ENCODE results near the gene EMC1. TPM values are rescaled to one million over a fixed set of nuclear protein-coding genes. Genes with fewer than 3 reads are reported as not detected.
"Not testable (repeated sequence)": the region's sequence is repeated elsewhere in the genome, so short reads cannot be mapped to it uniquely, and the experiment has no call there.

EMC1 gene
- total RNA-seq, 4 donors from 2014 or later = 32.8 to 54.1 (median 43.0) TPM

DNA sequence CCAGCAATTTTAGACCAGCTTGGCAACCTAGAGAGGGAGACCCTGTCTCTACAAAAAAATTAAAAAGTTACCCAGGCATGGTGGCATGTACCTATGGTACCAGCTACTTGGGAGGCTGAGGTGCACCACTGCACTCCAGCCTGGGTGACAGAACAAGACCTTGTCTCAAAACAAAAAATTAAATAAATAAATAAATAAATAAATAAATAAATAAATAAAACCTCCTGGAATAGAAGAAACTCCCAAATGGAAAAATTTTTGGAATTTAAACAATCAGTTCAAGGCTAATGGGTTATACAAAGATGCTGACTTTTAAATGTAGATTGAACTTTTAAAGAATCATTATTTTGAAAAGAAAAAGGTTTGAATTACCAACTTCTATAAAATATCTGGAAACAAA, 63.5 kb downstream of the EMC1 start:
- TF ChIP-seq POLR2A (IDR thresholded peaks at IDR 0.05) = no peak
- TF ChIP-seq CTCF (IDR thresholded peaks at IDR 0.05) = no peak
- no peaks in the 10 kb centered on the region for H3K27me3 ChIP-seq
- no peaks in the 10 kb centered on the region for H3K4me1 ChIP-seq
- intact Hi-C loops (cut with DNase I) = no loop called here
- no peak overlapping the region for H3K4me3 ChIP-seq (replicated peaks in 1 of 3)
- no peak overlapping the region for H3K27ac ChIP-seq
- peaks cover 64 to 68% of the 10 kb centered on the region in 2 donors for H3K36me3 ChIP-seq
- no peaks in the 10 kb centered on the region for H3K9me3 ChIP-seq
- DNase-seq = no peak

GRCh38 chr1:19186001-19186400, 65.3 kb downstream of the EMC1 start:
- intact Hi-C loops (cut with DNase I) = no loop called here
- TF ChIP-seq POLR2A (IDR thresholded peaks at IDR 0.05) (no peak), CTCF (IDR thresholded peaks at IDR 0.05) (no peak)
- Histone ChIP-seq H3K27me3 (no peaks in the 10 kb centered on the region), H3K36me3 (peaks cover 61% of the 10 kb centered on the region in 2 donors), H3K4me3 (replicated peaks in 1 of 3) (no peak overlapping the region), H3K27ac (no peak overlapping the region), H3K9me3 (no peaks in the 10 kb centered on the region), H3K4me1 (no peaks in the 10 kb centered on the region)
- no peak for DNase-seq
- WGBS, 2 donors = 86 to 93% methylated on average over 2 of the region's 2 CpGs

GRCh38 chr1:19182223-19182622, 69.1 kb downstream of the EMC1 start:
- Histone ChIP-seq H3K9me3 (no peaks in the 10 kb centered on the region), H3K27me3 (no peaks in the 10 kb centered on the region), H3K27ac (no peak overlapping the region), H3K36me3 (peaks cover 57 to 63% of the 10 kb centered on the region in 2 donors), H3K4me1 (peaks cover 0 to 7% of the 10 kb centered on the region in 2 donors), H3K4me3 (replicated peaks in 1 of 3) (no peak overlapping the region)
- intact Hi-C loops (cut with DNase I) = no loop called here
- WGBS, 2 donors = 96 to 98% methylated on average over 5 of the region's 5 CpGs
- no peak for DNase-seq
- no peak for TF ChIP-seq CTCF (IDR thresholded peaks at IDR 0.05)
- TF ChIP-seq POLR2A (IDR thresholded peaks at IDR 0.05) = no peak

GRCh38 chr1:19180265-19180657, 71.1 kb downstream of the EMC1 start:
- H3K4me1 ChIP-seq; DNase-seq; H3K4me3 ChIP-seq (replicated peaks in 1 of 3); H3K9me3 ChIP-seq; H3K27me3 ChIP-seq; intact Hi-C loops (cut with DNase I): not testable (repeated sequence)
- Histone ChIP-seq H3K27ac (peak overlapping the region in 1 of 3 donors; percentile 27), H3K36me3 (peaks cover 56 to 61% of the 10 kb centered on the region in 2 donors)
- WGBS, 2 donors = 92 to 93% methylated on average over 8 of the region's 8 CpGs

GRCh38 chr1:19179597-19180264, 71.6 kb downstream of the EMC1 start:
- Histone ChIP-seq H3K27me3 (no peaks in the 10 kb centered on the region), H3K9me3 (no peaks in the 10 kb centered on the region), H3K4me1 (peaks cover 0 to 7% of the 10 kb centered on the region in 2 donors), H3K36me3 (peaks cover 55 to 61% of the 10 kb centered on the region in 2 donors), H3K4me3 (replicated peaks in 1 of 3) (no peak overlapping the region), H3K27ac (peak overlapping the region in 2 of 3 donors; percentile 27 to 50)
- DNase-seq = peak in 1 of 2 donors; percentile 10
- TF ChIP-seq POLR2A (IDR thresholded peaks at IDR 0.05) = no peak
- peak in 3 of 6 experiments; percentile 22 to 41 (median 33) for TF ChIP-seq CTCF (IDR thresholded peaks at IDR 0.05)
- 81 to 90% methylated on average over 8 of the region's 8 CpGs for WGBS, 2 donors
- intact Hi-C loops (cut with DNase I) = no loop called here

Measured in thyroid gland (tissue), 4 donors.